Smooth muscle cell (in vitro differentiated cells): Measurements from ENCODE around the gene KASH5. TPM values are rescaled to one million over a fixed set of nuclear protein-coding genes. Genes with fewer than 3 reads are reported as not detected.

ENCODE experiments used
- DNase-seq: peaks from one replicate; lab custom pipeline; 2025; ENCODE audit not compliant: unreplicated experiment; lab: John Stamatoyannopoulos, UW
- H2AFZ ChIP-seq: fragments of 200-600 bp; sonication (generic); 2 replicates; pipeline ENCODE4 v1.6.0; 2016; ENCODE audit warnings: antibody characterized with exemption, low read depth, mild to moderate bottlenecking
- H3F3A ChIP-seq: fragments of 200-600 bp; sonication (generic); 2 replicates; pipeline ENCODE4 v1.6.0; 2017; ENCODE audit warnings: antibody characterized with exemption, low read depth
- H3K27ac ChIP-seq: fragments of 200-600 bp; sonication (generic); 2 replicates; pipeline ENCODE4 v1.5.1; 2016; ENCODE audit warnings: low read depth, mild to moderate bottlenecking
- H3K27me3 ChIP-seq: fragments of 200-600 bp; sonication (generic); 2 replicates; pipeline ENCODE4 v1.6.1; 2016; ENCODE audit warnings: low read depth, mild to moderate bottlenecking
- H3K36me3 ChIP-seq: fragments of 200-600 bp; sonication (generic); 2 replicates; pipeline ENCODE4 v1.5.1; 2016; ENCODE audit warnings: low read depth
- H3K4me1 ChIP-seq: fragments of 200-600 bp; sonication (generic); 2 replicates; pipeline ENCODE4 v1.5.1; 2016; ENCODE audit warnings: low read depth
- H3K4me2 ChIP-seq: fragments of 200-600 bp; sonication (generic); 2 replicates; pipeline ENCODE4 v1.6.0; 2016; ENCODE audit warnings: mild to moderate bottlenecking
- H3K4me3 ChIP-seq: fragments of 200-600 bp; sonication (generic); 2 replicates; pipeline ENCODE4 v1.5.1; 2016; ENCODE audit warnings: mild to moderate bottlenecking
- H3K79me2 ChIP-seq: fragments of 200-600 bp; sonication (generic); 2 replicates; pipeline ENCODE4 v1.6.0; 2016; ENCODE audit warnings: low read depth, mild to moderate bottlenecking
- H3K9ac ChIP-seq: fragments of 200-600 bp; sonication (generic); 2 replicates; pipeline ENCODE4 v1.6.0; 2016; ENCODE audit warnings: low read depth
- H3K9me3 ChIP-seq: fragments of 200-600 bp; sonication (generic); replicated peaks from 2 replicates; pipeline ENCODE4 v1.5.1; 2016; ENCODE audit warnings: low read depth
- H4K20me1 ChIP-seq: fragments of 200-600 bp; sonication (generic); 2 replicates; pipeline ENCODE4 v1.6.0; 2016; ENCODE audit warnings: low read depth
- CTCF ChIP-seq: fragments of 200-600 bp; sonication (generic); IDR thresholded peaks from 2 replicates; pipeline ENCODE4 v1.5.1; 2017; ENCODE audit warnings: borderline replicate concordance, mild to moderate bottlenecking, antibody characterized with exemption; ENCODE audit not compliant: insufficient read depth, poor library complexity, severe bottlenecking
- WGBS: methylation state at CpG from one replicate; pipeline ENCODE4 v1.1.7; 2016; ENCODE audit warnings: low lambda C conversion rate; 5-methylcytosine and 5-hydroxymethylcytosine counted together
- polyA plus RNA-seq: library from polyadenylated mRNA; unstranded; fragments of >200 nt; fragmentation: Nextera tagmentation; extraction: Ambion mirVana; gene quantifications from 2 replicates; pipeline ENCODE4 v1.2.1, GENCODE V29; 2016
- total RNA-seq: library from RNA; depleted of rRNA; stranded (reverse); fragments of >200 nt; gene quantifications from 2 replicates; pipeline ENCODE4 v1.2.3, GENCODE V29; 2014

Gene KASH5
- total and polyA plus RNA-seq, 2 experiments from 2014 or later, result not detected

GRCh38 chr19:49463960-49464740 is 76.1 kb downstream of the KASH5 start:
- Histone ChIP-seq H3K4me1 (no peaks in the 10 kb centered on the region), H4K20me1 (no peaks in the 10 kb centered on the region), H3K4me2 (no peak overlapping the region), H3K9me3 (no peaks in the 10 kb centered on the region), H3K36me3 (no peaks in the 10 kb centered on the region), H3F3A (no peaks in the 10 kb centered on the region), H3K27ac (no peak overlapping the region), H3K4me3 (no peak overlapping the region), H2AFZ (no peak overlapping the region), H3K9ac (no peak overlapping the region), H3K27me3 (no peaks in the 10 kb centered on the region), H3K79me2 (no peaks in the 10 kb centered on the region)
- no peak for DNase-seq
- WGBS, result 94% methylated on average over 36 of the region's 39 CpGs
- no peak for TF ChIP-seq CTCF

DNA sequence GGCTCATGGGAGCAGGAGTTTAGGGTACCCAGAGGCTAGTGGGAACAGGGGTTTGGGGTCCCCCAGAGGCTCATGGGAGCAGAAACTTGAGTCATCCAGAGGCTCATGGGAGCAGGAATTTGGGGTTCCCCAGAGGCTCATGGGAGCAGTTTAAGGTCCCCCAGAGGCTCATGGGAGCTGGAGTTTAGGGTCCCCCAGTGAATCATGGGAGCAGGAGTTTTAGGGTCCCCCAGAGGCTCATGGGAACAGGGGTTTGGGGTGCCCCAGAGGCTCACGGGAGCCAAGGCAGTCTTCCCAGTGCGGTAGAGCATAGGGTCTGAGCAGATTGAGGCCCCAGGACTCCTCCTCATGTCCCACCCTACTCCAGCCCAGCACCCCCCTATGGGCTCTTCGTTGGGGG is 77.3 kb downstream of the KASH5 start:
- Histone ChIP-seq H3K27me3 (no peaks in the 10 kb centered on the region), H3K79me2 (no peaks in the 10 kb centered on the region), H3K4me2 (no peak overlapping the region), H3K9ac (no peak overlapping the region), H3K27ac (no peak overlapping the region), H3F3A (no peaks in the 10 kb centered on the region), H3K9me3 (no peaks in the 10 kb centered on the region), H3K36me3 (no peaks in the 10 kb centered on the region), H3K4me1 (no peaks in the 10 kb centered on the region), H2AFZ (no peak overlapping the region), H4K20me1 (no peaks in the 10 kb centered on the region), H3K4me3 (no peak overlapping the region)
- DNase-seq, result no peak
- 98% methylated on average over 3 of the region's 3 CpGs for WGBS
- no peak for TF ChIP-seq CTCF

Other genes starting within 250 kb of the KASH5 start
- gene HRC, start 232.9 kb upstream of the KASH5 start, total RNA-seq, result 1.1 TPM in 1 of 2 replicates, not detected in the other
- 0.06 and 0.84 TPM in 2 replicates for gene HRC, start 232.9 kb upstream of the KASH5 start, polyA plus RNA-seq
- gene TRPM4, start 230.5 kb upstream of the KASH5 start, total RNA-seq, result 15.0 and 27.7 TPM in 2 replicates
- gene TRPM4, start 230.5 kb upstream of the KASH5 start, polyA plus RNA-seq, result 32.1 and 47.0 TPM in 2 replicates
- 0.63 and 1.4 TPM in 2 replicates for gene SLC6A16, start 63.1 kb upstream of the KASH5 start, total RNA-seq
- 2.3 and 2.8 TPM in 2 replicates for gene SLC6A16, start 63.1 kb upstream of the KASH5 start, polyA plus RNA-seq
- not detected in 2 replicates for gene CD37, start 52.8 kb upstream of the KASH5 start, total RNA-seq
- gene CD37, start 52.8 kb upstream of the KASH5 start, polyA plus RNA-seq, result 7.0 and 8.8 TPM in 2 replicates
- gene TEAD2, start 25.8 kb upstream of the KASH5 start, total RNA-seq, result 46.0 and 71.8 TPM in 2 replicates
- 55.3 and 58.5 TPM in 2 replicates for gene TEAD2, start 25.8 kb upstream of the KASH5 start, polyA plus RNA-seq
- 2.3 and 6.3 TPM in 2 replicates for gene DKKL1, start 24.4 kb upstream of the KASH5 start, total RNA-seq
- gene DKKL1, start 24.4 kb upstream of the KASH5 start, polyA plus RNA-seq, result 2.8 and 6.4 TPM in 2 replicates
- gene PTH2, start 35.2 kb downstream of the KASH5 start, total RNA-seq, result not detected in 2 replicates
- gene PTH2, start 35.2 kb downstream of the KASH5 start, polyA plus RNA-seq, result not detected in 2 replicates
- gene GFY, start 37.1 kb downstream of the KASH5 start, total RNA-seq, result not detected in 2 replicates
- not detected in 2 replicates for gene GFY, start 37.1 kb downstream of the KASH5 start, polyA plus RNA-seq
- gene SLC17A7, start 53.3 kb downstream of the KASH5 start, total RNA-seq, result 0.04 and 0.54 TPM in 2 replicates
- gene SLC17A7, start 53.3 kb downstream of the KASH5 start, polyA plus RNA-seq, result 0.39 TPM in 1 of 2 replicates, not detected in the other
- 54.7 and 77.1 TPM in 2 replicates for gene PIH1D1, start 63.6 kb downstream of the KASH5 start, total RNA-seq
- 84.9 and 89.8 TPM in 2 replicates for gene PIH1D1, start 63.6 kb downstream of the KASH5 start, polyA plus RNA-seq
- gene ALDH16A1, start 65.0 kb downstream of the KASH5 start, total RNA-seq, result 10.5 and 18.6 TPM in 2 replicates
- 24.6 and 24.7 TPM in 2 replicates for gene ALDH16A1, start 65.0 kb downstream of the KASH5 start, polyA plus RNA-seq
- 0.27 and 0.45 TPM in 2 replicates for gene FLT3LG, start 86.0 kb downstream of the KASH5 start, total RNA-seq
- gene FLT3LG, start 86.0 kb downstream of the KASH5 start, polyA plus RNA-seq, result 0.85 and 2.0 TPM in 2 replicates
- 1,134 and 1,154 TPM in 2 replicates for gene RPL13A, start 99.4 kb downstream of the KASH5 start, total RNA-seq
- 732 and 818 TPM in 2 replicates for gene RPL13A, start 99.4 kb downstream of the KASH5 start, polyA plus RNA-seq
- gene RPS11, start 108.2 kb downstream of the KASH5 start, total RNA-seq, result 3,115 and 3,456 TPM in 2 replicates
- gene RPS11, start 108.2 kb downstream of the KASH5 start, polyA plus RNA-seq, result 729 and 804 TPM in 2 replicates
- gene FCGRT, start 124.4 kb downstream of the KASH5 start, total RNA-seq, result 58.1 and 66.1 TPM in 2 replicates
- 127 and 135 TPM in 2 replicates for gene FCGRT, start 124.4 kb downstream of the KASH5 start, polyA plus RNA-seq
- 248 and 311 TPM in 2 replicates for gene RCN3, start 139.8 kb downstream of the KASH5 start, total RNA-seq
- gene RCN3, start 139.8 kb downstream of the KASH5 start, polyA plus RNA-seq, result 773 and 1,078 TPM in 2 replicates
- gene NOSIP, start 192.3 kb downstream of the KASH5 start, total RNA-seq, result 45.0 and 55.5 TPM in 2 replicates
- 95.7 and 134 TPM in 2 replicates for gene NOSIP, start 192.3 kb downstream of the KASH5 start, polyA plus RNA-seq
- 13.5 TPM in 1 of 2 replicates, not detected in the other for gene PRRG2, start 193.1 kb downstream of the KASH5 start, total RNA-seq
- 0.24 and 1.0 TPM in 2 replicates for gene PRRG2, start 193.1 kb downstream of the KASH5 start, polyA plus RNA-seq
- 2.9 and 4.5 TPM in 2 replicates for gene PRR12, start 202.9 kb downstream of the KASH5 start, total RNA-seq
- 1.7 and 3.2 TPM in 2 replicates for gene PRR12, start 202.9 kb downstream of the KASH5 start, polyA plus RNA-seq